HepG2 (cell line): ENCODE data around the gene TMEM235. TPM values are rescaled to one million over a fixed set of nuclear protein-coding genes. Genes with fewer than 3 reads are reported as not detected.

ENCODE experiments used
- ATF4 ChIP-seq, 2 experiments: fragments of 450-650 bp in 1 of 2; sonication (generic) in 1 of 2; formaldehyde crosslinking; IDR thresholded peaks; 2 replicates each; pipeline versions ENCODE4 v1.5.0 to v1.8.0; 2020 to 2022; ENCODE audit warnings: mild to moderate bottlenecking in 1 of 2, missing genetic modification reagents in 1 of 2
- BATF2 ChIP-seq: sonication (generic); formaldehyde crosslinking; IDR thresholded peaks from 2 replicates; pipeline ENCODE4 v1.8.0; 2022; ENCODE audit warnings: mild to moderate bottlenecking, missing genetic modification reagents, moderate library complexity
- CCDC6 ChIP-seq: sonication (generic); formaldehyde crosslinking; IDR thresholded peaks from 2 replicates; pipeline ENCODE4 v1.8.1; 2022; ENCODE audit warnings: mild to moderate bottlenecking, missing genetic modification reagents, moderate library complexity
- ISX ChIP-seq: sonication (generic); formaldehyde crosslinking; conservative IDR thresholded peaks from 2 replicates; pipeline ENCODE4 v1.5.0; 2020; ENCODE audit warnings: missing genetic modification reagents
- NCOA5 ChIP-seq: sonication (generic); formaldehyde crosslinking; IDR thresholded peaks from 2 replicates; pipeline ENCODE4 v1.4.0; 2020; ENCODE audit warnings: missing genetic modification reagents
- NFAT5 ChIP-seq: sonication (generic); formaldehyde crosslinking; IDR thresholded peaks from 2 replicates; pipeline ENCODE4 v1.4.0; 2020; ENCODE audit warnings: missing genetic modification reagents
- RARG ChIP-seq: sonication (generic); formaldehyde crosslinking; IDR thresholded peaks from 2 replicates; pipeline ENCODE4 v1.4.0; 2020; ENCODE audit warnings: low read depth, mild to moderate bottlenecking, missing genetic modification reagents
- REXO4 ChIP-seq: sonication (generic); formaldehyde crosslinking; IDR thresholded peaks from 2 replicates; pipeline ENCODE4 v1.8.0; 2022; ENCODE audit warnings: missing genetic modification reagents, mild to moderate bottlenecking, borderline replicate concordance
- RXRB ChIP-seq: IDR thresholded peaks from 2 replicates; pipeline ENCODE4 v1.6.1; 2016; ENCODE audit warnings: borderline replicate concordance, missing genetic modification reagents, missing compliant biosample characterization
- SIX1 ChIP-seq: sonication (generic); formaldehyde crosslinking; IDR thresholded peaks from 2 replicates; pipeline ENCODE4 v1.4.0; 2020; ENCODE audit warnings: missing genetic modification reagents, borderline replicate concordance
- ZKSCAN1 ChIP-seq: fragments of 150-350 bp; IDR thresholded peaks from 2 replicates; pipeline ENCODE4 v1.6.1; 2014; ENCODE audit warnings: low read length
- ZNF496 ChIP-seq: sonication (generic); formaldehyde crosslinking; IDR thresholded peaks from 2 replicates; pipeline ENCODE4 v1.8.1; 2023; ENCODE audit warnings: mild to moderate bottlenecking, moderate library complexity, missing genetic modification reagents; ENCODE audit not compliant: insufficient replicate concordance
- ZNF776 ChIP-seq: sonication (generic); formaldehyde crosslinking; IDR thresholded peaks from 2 replicates; pipeline ENCODE4 v1.4.0; 2020; ENCODE audit warnings: mild to moderate bottlenecking, missing genetic modification reagents
- ZNF790 ChIP-seq: sonication (generic); formaldehyde crosslinking; IDR thresholded peaks from 2 replicates; pipeline ENCODE4 v1.8.0; 2022; ENCODE audit warnings: missing genetic modification reagents, mild to moderate bottlenecking, borderline replicate concordance
- ZNF878 ChIP-seq: sonication (generic); formaldehyde crosslinking; IDR thresholded peaks from 2 replicates; pipeline ENCODE4 v1.8.1; 2023; ENCODE audit warnings: mild to moderate bottlenecking, missing genetic modification reagents, moderate library complexity
- ZSCAN12 ChIP-seq: sonication (generic); formaldehyde crosslinking; IDR thresholded peaks from 2 replicates; pipeline ENCODE4 v1.9.0; 2021; ENCODE audit warnings: mild to moderate bottlenecking, missing genetic modification reagents
- ZSCAN20 ChIP-seq: sonication (generic); formaldehyde crosslinking; IDR thresholded peaks from 2 replicates; pipeline ENCODE4 v1.4.0; 2020; ENCODE audit warnings: missing genetic modification reagents, mild to moderate bottlenecking, borderline replicate concordance
- polyA plus RNA-seq, 8 experiments: library from polyadenylated mRNA; depleted of rRNA in 3 of 8; stranded (reverse) in 7 of 8; unstranded in 1 of 8; fragments of >200 nt; fragmentation: Illumina TruSeq in 4 of 8; extraction: Trizol in 4 of 8; gene quantifications; 2 replicates each; pipeline versions ENCODE4 v1.2.1 to v1.2.3, GENCODE V29; 2011 to 2016; ENCODE audit warnings: low read depth in 4 of 8, missing spikeins in 1 of 8, mixed read lengths in 1 of 8; ENCODE audit not compliant: insufficient read depth in 1 of 8
- total RNA-seq, 5 experiments: library from RNA; depleted of rRNA; stranded (reverse); fragments of >200 nt; fragmentation: Illumina TruSeq; extraction: Trizol; gene quantifications; 2 replicates each; pipeline ENCODE4 v1.2.3, GENCODE V29; 2016; ENCODE audit warnings: low read depth in 1 of 5
- TF ChIP-seq, protein P1 (sequence below): sonication (generic); formaldehyde crosslinking; IDR thresholded peaks from 2 replicates; pipeline ENCODE4 v1.4.0; 2020; ENCODE audit warnings: missing genetic modification reagents
- TF ChIP-seq, protein P2 (sequence below): sonication (generic); formaldehyde crosslinking; IDR thresholded peaks from 2 replicates; pipeline ENCODE4 v1.8.0; 2022; ENCODE audit warnings: mild to moderate bottlenecking, missing genetic modification reagents, moderate library complexity

Gene TMEM235
- total and polyA plus RNA-seq, 2 of the 13 experiments (the other 11 are each of a cell fraction or from before 2014, with no cell fraction given), result not detected

GRCh38 chr17:78250891-78251772 lies 19.7 kb downstream of the TMEM235 start (continued):
- TF ChIP-seq, protein P1, sequence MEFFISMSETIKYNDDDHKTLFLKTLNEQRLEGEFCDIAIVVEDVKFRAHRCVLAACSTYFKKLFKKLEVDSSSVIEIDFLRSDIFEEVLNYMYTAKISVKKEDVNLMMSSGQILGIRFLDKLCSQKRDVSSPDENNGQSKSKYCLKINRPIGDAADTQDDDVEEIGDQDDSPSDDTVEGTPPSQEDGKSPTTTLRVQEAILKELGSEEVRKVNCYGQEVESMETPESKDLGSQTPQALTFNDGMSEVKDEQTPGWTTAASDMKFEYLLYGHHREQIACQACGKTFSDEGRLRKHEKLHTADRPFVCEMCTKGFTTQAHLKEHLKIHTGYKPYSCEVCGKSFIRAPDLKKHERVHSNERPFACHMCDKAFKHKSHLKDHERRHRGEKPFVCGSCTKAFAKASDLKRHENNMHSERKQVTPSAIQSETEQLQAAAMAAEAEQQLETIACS (CRISPR knock-in tag), result 0 out of 2 replicates have a peak, but pooled peaks have one; percentile 26
- 0 out of 2 replicates have a peak, but pooled peaks have one; percentile 68 for TF ChIP-seq ZNF776
- no peak for TF ChIP-seq NCOA5 (CRISPR knock-in tag)
- TF ChIP-seq ZNF878 (CRISPR knock-in tag), result no peak
- no peak for TF ChIP-seq BATF2
- TF ChIP-seq ZKSCAN1, result no peak
- peak; percentile 27; the same call in 1 of the 2 replicates for TF ChIP-seq SIX1
- no peak for TF ChIP-seq NFAT5 (CRISPR knock-in tag)
- peak; percentile 65; the same call in 1 of the 2 replicates for TF ChIP-seq RXRB
- no peak for TF ChIP-seq ISX (CRISPR knock-in tag)
- TF ChIP-seq CCDC6, result 0 out of 2 replicates have a peak, but pooled peaks have one; percentile 55
- TF ChIP-seq ZSCAN12 (CRISPR knock-in tag), result no peak
- TF ChIP-seq ZNF790, result no peak
- TF ChIP-seq ATF4 (CRISPR knock-in tag; IDR thresholded peaks at IDR 0.05), result no peak
- no peak for TF ChIP-seq ZSCAN20 (CRISPR knock-in tag)
- TF ChIP-seq, protein P2, sequence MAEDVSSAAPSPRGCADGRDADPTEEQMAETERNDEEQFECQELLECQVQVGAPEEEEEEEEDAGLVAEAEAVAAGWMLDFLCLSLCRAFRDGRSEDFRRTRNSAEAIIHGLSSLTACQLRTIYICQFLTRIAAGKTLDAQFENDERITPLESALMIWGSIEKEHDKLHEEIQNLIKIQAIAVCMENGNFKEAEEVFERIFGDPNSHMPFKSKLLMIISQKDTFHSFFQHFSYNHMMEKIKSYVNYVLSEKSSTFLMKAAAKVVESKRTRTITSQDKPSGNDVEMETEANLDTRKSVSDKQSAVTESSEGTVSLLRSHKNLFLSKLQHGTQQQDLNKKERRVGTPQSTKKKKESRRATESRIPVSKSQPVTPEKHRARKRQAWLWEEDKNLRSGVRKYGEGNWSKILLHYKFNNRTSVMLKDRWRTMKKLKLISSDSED (CRISPR knock-in tag), result no peak
- no peak for TF ChIP-seq RARG (CRISPR knock-in tag)
- TF ChIP-seq ZNF496 (CRISPR knock-in tag), result no peak
- no peak for TF ChIP-seq REXO4 (CRISPR knock-in tag)
